HFF-Myc (cell line): ENCODE measurements around the gene GALNT7.

Experiments
- DNase-seq: peaks from one replicate; pipeline ENCODE4 v3.0.0-alpha.2; 2011; ENCODE audit warnings: low read depth; ENCODE audit errors: extremely low read depth
- H3K4me3 ChIP-seq: replicated peaks from 2 replicates; pipeline ENCODE4 v1.5.1; 2011; ENCODE audit warnings: low read depth, mild to moderate bottlenecking, control low read depth, low read length
- TF ChIP-seq, protein P1 (sequence below): IDR thresholded peaks from 2 replicates; pipeline ENCODE4 v1.5.1; 2012; ENCODE audit warnings: mild to moderate bottlenecking, low read depth, low read length, control low read depth; ENCODE audit errors: missing control alignments

The GALNT7 gene

GRCh38 chr4:173128199-173128890, 40.3 kb upstream of the GALNT7 start:
- DNase-seq = no peak
- H3K4me3 ChIP-seq = no peak overlapping the region
- TF ChIP-seq, protein P1, sequence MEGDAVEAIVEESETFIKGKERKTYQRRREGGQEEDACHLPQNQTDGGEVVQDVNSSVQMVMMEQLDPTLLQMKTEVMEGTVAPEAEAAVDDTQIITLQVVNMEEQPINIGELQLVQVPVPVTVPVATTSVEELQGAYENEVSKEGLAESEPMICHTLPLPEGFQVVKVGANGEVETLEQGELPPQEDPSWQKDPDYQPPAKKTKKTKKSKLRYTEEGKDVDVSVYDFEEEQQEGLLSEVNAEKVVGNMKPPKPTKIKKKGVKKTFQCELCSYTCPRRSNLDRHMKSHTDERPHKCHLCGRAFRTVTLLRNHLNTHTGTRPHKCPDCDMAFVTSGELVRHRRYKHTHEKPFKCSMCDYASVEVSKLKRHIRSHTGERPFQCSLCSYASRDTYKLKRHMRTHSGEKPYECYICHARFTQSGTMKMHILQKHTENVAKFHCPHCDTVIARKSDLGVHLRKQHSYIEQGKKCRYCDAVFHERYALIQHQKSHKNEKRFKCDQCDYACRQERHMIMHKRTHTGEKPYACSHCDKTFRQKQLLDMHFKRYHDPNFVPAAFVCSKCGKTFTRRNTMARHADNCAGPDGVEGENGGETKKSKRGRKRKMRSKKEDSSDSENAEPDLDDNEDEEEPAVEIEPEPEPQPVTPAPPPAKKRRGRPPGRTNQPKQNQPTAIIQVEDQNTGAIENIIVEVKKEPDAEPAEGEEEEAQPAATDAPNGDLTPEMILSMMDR = no peak

GRCh38 chr4:173130687-173131086, 37.9 kb upstream of the GALNT7 start:
- TF ChIP-seq, protein P1 = no peak

DNA sequence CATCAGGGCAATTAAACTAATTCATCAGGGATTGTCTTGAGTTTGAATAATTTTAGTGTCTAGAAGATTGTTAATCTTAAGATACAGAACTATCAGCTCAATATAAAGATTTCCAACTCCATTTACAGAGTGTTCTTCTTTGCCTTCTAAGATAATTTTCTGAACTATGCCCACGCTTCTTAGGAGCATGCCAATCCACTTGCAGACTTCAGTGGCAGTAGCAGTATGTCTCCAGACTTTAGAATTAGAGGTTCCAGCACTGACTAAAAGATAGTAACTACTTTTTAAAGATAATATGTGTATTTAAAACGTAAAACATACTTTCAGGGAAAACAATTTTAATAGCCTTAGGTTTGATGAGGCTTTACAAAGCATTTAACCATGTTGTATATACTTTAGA, 34.2 kb upstream of the GALNT7 start:
- H3K4me3 ChIP-seq = no peak overlapping the region
- DNase-seq = no peak
- TF ChIP-seq, protein P1 = no peak

More at GRCh38 chr4:173130687-173131086, 37.9 kb upstream of the GALNT7 start:
- DNase-seq = no peak
- no peak overlapping the region for H3K4me3 ChIP-seq

GRCh38 chr4:173135241-173135847, 33.3 kb upstream of the GALNT7 start:
- H3K4me3 ChIP-seq = no peak overlapping the region
- TF ChIP-seq, protein P1 = no peak
- DNase-seq = no peak

DNA sequence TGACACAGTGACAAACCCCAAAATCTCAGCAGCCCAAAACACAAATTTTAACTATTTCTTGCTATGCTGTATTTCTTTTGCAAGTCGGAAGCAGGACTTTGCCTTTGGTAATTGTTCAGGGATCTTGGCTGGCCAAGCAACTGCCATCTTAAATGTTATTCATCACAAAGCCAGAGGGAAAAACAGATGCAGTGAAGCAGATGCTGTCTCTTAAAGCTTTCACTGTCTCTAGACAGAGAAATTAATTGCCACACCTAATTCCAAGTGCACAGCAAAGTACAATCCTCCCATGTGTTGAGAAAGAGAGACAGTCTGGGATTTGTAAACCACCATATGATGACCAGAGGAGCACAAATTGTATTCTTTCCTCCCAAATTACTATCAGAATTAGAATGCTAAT, 30.0 kb upstream of the GALNT7 start:
- TF ChIP-seq, protein P1 = no peak
- no peak overlapping the region for H3K4me3 ChIP-seq
- DNase-seq = no peak

DNA sequence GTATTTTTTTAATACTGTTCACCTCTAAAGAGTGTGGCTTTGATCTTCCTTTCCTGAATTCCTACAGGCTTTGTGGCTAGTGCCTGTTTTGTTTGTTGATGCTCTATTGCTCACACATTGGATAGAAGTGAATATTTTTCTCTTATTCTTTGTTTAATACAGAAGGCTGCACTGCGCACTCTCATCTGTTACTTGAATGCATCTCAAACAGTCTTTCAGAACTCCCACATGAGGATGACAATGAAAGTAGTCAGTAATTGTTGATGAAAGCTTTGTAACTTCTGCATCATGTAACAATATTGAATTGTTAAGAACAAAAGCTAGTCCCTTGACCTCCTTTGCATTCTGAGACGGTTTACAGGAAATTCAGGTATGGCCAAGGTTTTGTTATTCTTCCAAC, 29.1 kb upstream of the GALNT7 start:
- TF ChIP-seq, protein P1 = no peak
- no peak overlapping the region for H3K4me3 ChIP-seq
- no peak for DNase-seq
